ENCODE measurements around the gene BCAM.

BCAM gene

GRCh38 chr19:44794610-44795009, 14.3 kb upstream of the BCAM start:
- TF ChIP-seq, protein P1, sequence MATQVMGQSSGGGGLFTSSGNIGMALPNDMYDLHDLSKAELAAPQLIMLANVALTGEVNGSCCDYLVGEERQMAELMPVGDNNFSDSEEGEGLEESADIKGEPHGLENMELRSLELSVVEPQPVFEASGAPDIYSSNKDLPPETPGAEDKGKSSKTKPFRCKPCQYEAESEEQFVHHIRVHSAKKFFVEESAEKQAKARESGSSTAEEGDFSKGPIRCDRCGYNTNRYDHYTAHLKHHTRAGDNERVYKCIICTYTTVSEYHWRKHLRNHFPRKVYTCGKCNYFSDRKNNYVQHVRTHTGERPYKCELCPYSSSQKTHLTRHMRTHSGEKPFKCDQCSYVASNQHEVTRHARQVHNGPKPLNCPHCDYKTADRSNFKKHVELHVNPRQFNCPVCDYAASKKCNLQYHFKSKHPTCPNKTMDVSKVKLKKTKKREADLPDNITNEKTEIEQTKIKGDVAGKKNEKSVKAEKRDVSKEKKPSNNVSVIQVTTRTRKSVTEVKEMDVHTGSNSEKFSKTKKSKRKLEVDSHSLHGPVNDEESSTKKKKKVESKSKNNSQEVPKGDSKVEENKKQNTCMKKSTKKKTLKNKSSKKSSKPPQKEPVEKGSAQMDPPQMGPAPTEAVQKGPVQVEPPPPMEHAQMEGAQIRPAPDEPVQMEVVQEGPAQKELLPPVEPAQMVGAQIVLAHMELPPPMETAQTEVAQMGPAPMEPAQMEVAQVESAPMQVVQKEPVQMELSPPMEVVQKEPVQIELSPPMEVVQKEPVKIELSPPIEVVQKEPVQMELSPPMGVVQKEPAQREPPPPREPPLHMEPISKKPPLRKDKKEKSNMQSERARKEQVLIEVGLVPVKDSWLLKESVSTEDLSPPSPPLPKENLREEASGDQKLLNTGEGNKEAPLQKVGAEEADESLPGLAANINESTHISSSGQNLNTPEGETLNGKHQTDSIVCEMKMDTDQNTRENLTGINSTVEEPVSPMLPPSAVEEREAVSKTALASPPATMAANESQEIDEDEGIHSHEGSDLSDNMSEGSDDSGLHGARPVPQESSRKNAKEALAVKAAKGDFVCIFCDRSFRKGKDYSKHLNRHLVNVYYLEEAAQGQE (IDR thresholded peaks at IDR 0.05; ENCODE audit: insufficient read depth in 1 of 2, low read depth in 2 of 2, low read length in 2 of 2) = no peak
- TF ChIP-seq TAF1 (IDR thresholded peaks at IDR 0.05; ENCODE audit: borderline replicate concordance, insufficient read depth, low read length) (no peak), FOXP2 (optimal IDR thresholded peaks at IDR 0.05; ENCODE audit: borderline replicate concordance, extremely low read depth, extremely low read length, insufficient read depth) (no peak), SIN3A (IDR thresholded peaks at IDR 0.05; ENCODE audit: borderline replicate concordance, insufficient read depth, low read length) (no peak), POLR2AphosphoS5 (IDR thresholded peaks at IDR 0.05; ENCODE audit: low read depth, low read length) (no peak)

DNA sequence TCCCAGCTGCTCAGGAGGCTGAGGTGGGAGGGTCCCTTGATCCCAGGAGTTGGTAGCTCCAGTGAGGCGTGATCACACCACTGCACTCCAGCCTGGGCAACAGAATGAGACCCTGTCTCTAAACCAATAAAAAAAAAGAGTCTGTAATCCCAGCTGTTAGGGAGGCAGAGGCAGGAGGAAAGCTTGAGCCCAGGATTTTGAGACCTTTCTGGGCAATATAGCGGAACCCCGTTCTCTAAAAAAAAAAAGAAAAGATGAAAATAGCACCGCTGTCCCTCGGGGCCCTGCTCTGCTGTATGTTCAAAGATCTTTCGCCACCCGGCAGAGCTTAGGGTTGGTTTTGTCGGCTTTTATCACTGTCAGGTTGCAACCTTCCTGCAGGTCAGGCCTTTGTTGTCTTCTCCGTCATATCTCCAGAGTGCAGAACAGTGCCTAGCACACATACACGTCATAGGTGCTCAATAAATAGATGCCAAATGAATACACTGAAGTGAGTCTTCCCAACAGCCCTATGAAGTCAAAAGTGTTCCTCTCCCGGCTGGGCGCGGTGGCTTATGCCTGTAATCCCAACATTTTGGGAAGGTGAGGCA, 13.4 kb upstream of the BCAM start:
- no peak for TF ChIP-seq TAF1 (IDR thresholded peaks at IDR 0.05; ENCODE audit: borderline replicate concordance, insufficient read depth, low read length)
- TF ChIP-seq, protein P1 (IDR thresholded peaks at IDR 0.05; ENCODE audit: insufficient read depth in 1 of 2, low read depth in 2 of 2, low read length in 2 of 2) = no peak
- TF ChIP-seq POLR2AphosphoS5 (IDR thresholded peaks at IDR 0.05; ENCODE audit: low read depth, low read length) = no peak
- TF ChIP-seq SIN3A (IDR thresholded peaks at IDR 0.05; ENCODE audit: borderline replicate concordance, insufficient read depth, low read length) = no peak
- no peak for TF ChIP-seq FOXP2 (optimal IDR thresholded peaks at IDR 0.05; ENCODE audit: borderline replicate concordance, extremely low read depth, extremely low read length, insufficient read depth)

DNA sequence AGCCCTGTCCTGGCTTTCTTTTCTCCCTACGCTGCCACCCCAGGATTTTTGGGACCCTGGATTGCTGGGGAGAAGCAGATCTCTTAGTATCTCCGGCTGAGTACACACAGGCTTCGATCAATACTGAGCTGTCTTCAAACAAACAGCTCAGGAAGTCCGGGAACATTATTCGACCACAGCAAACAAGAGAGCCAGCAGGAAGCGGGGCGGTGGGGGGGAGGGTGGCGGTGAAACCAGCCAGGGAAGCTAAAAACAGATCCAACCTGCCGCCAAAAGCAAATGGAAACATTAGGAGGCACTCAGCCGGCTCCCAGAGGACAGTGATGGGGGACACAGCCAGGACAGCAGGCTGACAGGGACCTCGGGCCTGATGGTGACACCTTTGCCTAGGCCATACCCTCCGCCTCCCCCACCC, 12.2 kb upstream of the BCAM start:
- TF ChIP-seq TAF1 (IDR thresholded peaks at IDR 0.05; ENCODE audit: borderline replicate concordance, insufficient read depth, low read length) (no peak), SIN3A (IDR thresholded peaks at IDR 0.05; ENCODE audit: borderline replicate concordance, insufficient read depth, low read length) (no peak), FOXP2 (optimal IDR thresholded peaks at IDR 0.05; ENCODE audit: borderline replicate concordance, extremely low read depth, extremely low read length, insufficient read depth) (no peak), POLR2AphosphoS5 (IDR thresholded peaks at IDR 0.05; ENCODE audit: low read depth, low read length) (no peak)
- TF ChIP-seq, protein P1 (IDR thresholded peaks at IDR 0.05; ENCODE audit: insufficient read depth in 1 of 2, low read depth in 2 of 2, low read length in 2 of 2) = no peak

- TF ChIP-seq TAF1 (IDR thresholded peaks at IDR 0.05; ENCODE audit: borderline replicate concordance, insufficient read depth, low read length) (no peak), SIN3A (IDR thresholded peaks at IDR 0.05; ENCODE audit: borderline replicate concordance, insufficient read depth, low read length) (no peak), POLR2AphosphoS5 (IDR thresholded peaks at IDR 0.05; ENCODE audit: low read depth, low read length) (no peak), FOXP2 (optimal IDR thresholded peaks at IDR 0.05; ENCODE audit: borderline replicate concordance, extremely low read depth, extremely low read length, insufficient read depth) (no peak)
- TF ChIP-seq, protein P1 (IDR thresholded peaks at IDR 0.05; ENCODE audit: insufficient read depth in 1 of 2, low read depth in 2 of 2, low read length in 2 of 2) = no peak
These were observed 9.1 kb upstream of the BCAM start for GRCh38 chr19:44799627-44800346.
